ENCODE results near the gene HDGF. TPM values are rescaled to one million over a fixed set of nuclear protein-coding genes. Genes with fewer than 3 reads are reported as not detected.

HDGF gene
- total and polyA plus RNA-seq, 2 of the 8 experiments (the other 6 are each of a cell fraction or from before 2014, with no cell fraction given), result 145 to 391 TPM

GRCh38 chr1:156742017-156742416, 9.5 kb downstream of the HDGF start:
- H4K8ac ChIP-seq (ENCODE audit: extremely low read depth, insufficient read depth, low read length), result no peak overlapping the region
- TF ChIP-seq ASH2L (IDR thresholded peaks at IDR 0.05; ENCODE audit: low read length) (no peak), POLR2AphosphoS5 (IDR thresholded peaks at IDR 0.05; ENCODE audit: low read depth, low read length) (no peak), RXRA (IDR thresholded peaks at IDR 0.05; ENCODE audit: insufficient read depth, low read depth, low read length) (no peak), YY1 (IDR thresholded peaks at IDR 0.05; ENCODE audit: low read depth, low read length) (no peak)
- H3K36me3 ChIP-seq (ENCODE audit: control insufficient read depth in 2 of 4, insufficient read depth in 4 of 4, low read length in 3 of 4), result peaks cover 13 to 36% (median 14%) of the 10 kb centered on the region in 4 experiments; a peak in 6 of 8 replicates
- H3K56ac ChIP-seq (replicated peaks; ENCODE audit: insufficient read length, low read depth, low read length), result no peak overlapping the region
- no peaks in the 10 kb centered on the region for H3K9me3 ChIP-seq (ENCODE audit: insufficient read depth in 2 of 2, low read depth in 1 of 2, low read length in 1 of 2)
- H3K4me3 ChIP-seq (ENCODE audit: extremely low read depth in 1 of 4, insufficient read depth in 2 of 4, low read depth in 3 of 4, low read length in 4 of 4), result peak overlapping the region in 1 of 4 experiments; percentile 51; a peak in 2 of 8 replicates
- 91% methylated on average over 3 of the region's 3 CpGs; no CpG with 5 or more reads in 1 of the 2 experiments for WGBS, 2 experiments (ENCODE audit: extremely low coverage in 1 of 2, insufficient coverage in 1 of 2, insufficient read length in 1 of 2, insufficient replicate concordance in 2 of 2, low coverage in 1 of 2, low lambda C conversion rate in 2 of 2, missing lambda C conversion rate in 1 of 2)
- no peak overlapping the region for H2AFZ ChIP-seq (ENCODE audit: low read length)
- H4K91ac ChIP-seq (replicated peaks; ENCODE audit: insufficient read length, low read length), result no peak overlapping the region
- ChIA-PET POLR2A (ENCODE audit: partially characterized antibody) (interaction anchor here (0.9 to 10.7 kb wide), 9 partner anchors 9 to 66 kb away, joined by 3 to 214 read pairs (median 6); partner anchors contain the start of genes CRABP2, HDGF, ISG20L2 and METTL25B), CTCF (ENCODE audit: partially characterized antibody) (interaction anchor here (1.1 to 6.6 kb wide), 6 partner anchors 10 to 117 kb away, joined by 5 to 76 read pairs (median 10); partner anchors contain the start of genes CRABP2, HDGF, INSRR and ISG20L2)
- H3K79me1 ChIP-seq (ENCODE audit: low read depth, low read length), result peaks cover 9% of the 10 kb centered on the region
- peak overlapping the region; percentile 81; the same call in 1 of the 2 replicates for H2BK5ac ChIP-seq (ENCODE audit: low read depth, low read length)
- H3K23ac ChIP-seq (ENCODE audit: insufficient read length), result no peak overlapping the region
- no peak overlapping the region for H2BK12ac ChIP-seq (ENCODE audit: low read depth, low read length)
- peaks cover 8 to 21% (median 13%) of the 10 kb centered on the region in 4 experiments for H3K4me1 ChIP-seq (replicated peaks in 1 of 4; ENCODE audit: control insufficient read depth in 3 of 4, insufficient read depth in 4 of 4, low read length in 3 of 4)
- no peak overlapping the region for H3K9ac ChIP-seq (replicated peaks in 1 of 4; ENCODE audit: extremely low read depth in 1 of 4, low read depth in 3 of 4, low read length in 3 of 4)
- no peaks in the 10 kb centered on the region for H3K27me3 ChIP-seq (replicated peaks in 1 of 4; ENCODE audit: control insufficient read depth in 3 of 4, extremely low read depth in 1 of 4, insufficient read depth in 3 of 4, low read length in 3 of 4)
- no peak overlapping the region for H2BK120ac ChIP-seq (replicated peaks; ENCODE audit: low read depth, low read length)
- H3K4me2 ChIP-seq (ENCODE audit: insufficient read depth in 1 of 2, low read depth in 2 of 2, low read length in 2 of 2), result peak overlapping the region; percentile 67 to 68; a peak in 1 of 4 replicates
- H4K20me1 ChIP-seq (replicated peaks in 1 of 2; ENCODE audit: control insufficient read depth in 1 of 2, insufficient read depth in 2 of 2, low read length in 2 of 2), result peaks cover 0 to 2% of the 10 kb centered on the region in 2 experiments
- H3K79me2 ChIP-seq (ENCODE audit: control insufficient read depth in 1 of 2, insufficient read depth in 2 of 2, low read length in 2 of 2), result peaks cover 8 to 27% of the 10 kb centered on the region in 2 experiments
- H3K18ac ChIP-seq (ENCODE audit: extremely low read depth, low read length), result no peak overlapping the region
- H3K27ac ChIP-seq (ENCODE audit: low read depth, low read length), result peak overlapping the region; percentile 36
- no peak overlapping the region for H3K4ac ChIP-seq (replicated peaks; ENCODE audit: insufficient read length, low read depth, low read length)
- no peak overlapping the region for H2BK20ac ChIP-seq (ENCODE audit: low read length)
- H2AK5ac ChIP-seq (ENCODE audit: low read depth, low read length), result no peak overlapping the region
- H4K5ac ChIP-seq (ENCODE audit: insufficient read length, low read depth, low read length), result no peak overlapping the region
- DNase-seq (ENCODE audit: low read depth in 1 of 2, low spot score in 2 of 2) (no peak), FAIRE-seq (no peak)
- 0 out of 2 replicates have a peak overlapping the region, but pooled peaks have one; percentile 46 for H2BK15ac ChIP-seq (ENCODE audit: low read length)
- peaks cover 5% of the 10 kb centered on the region for H3K23me2 ChIP-seq (ENCODE audit: low read depth, low read length)
- no peak overlapping the region for H3K14ac ChIP-seq (ENCODE audit: insufficient read length)

All from H1 (cell line).